RWPE1 (cell line): Measurements from ENCODE around the gene ZNF317.
A peak's percentile ranks its signal among the peaks of the same experiment; 100 is the strongest.

ENCODE experiments used
- CTCF ChIA-PET: fragments of 350-600 bp; sonication (Branson Sonifier 250); formaldehyde crosslinking; extraction: SDS; loops from one replicate; lab custom pipeline; 2021; lab: Yijun Ruan, JAX
- POLR2A ChIA-PET: fragments of 400-600 bp; formaldehyde crosslinking; extraction: SDS; loops from one replicate; lab custom pipeline; 2020; ENCODE audit warnings: antibody characterized with exemption; ENCODE audit not compliant: low non-redundant PET; lab: Yijun Ruan, JAX
- DNase-seq: peaks from one replicate; pipeline ENCODE4 v3.0.0; 2012; ENCODE audit warnings: low spot score
- H3K27ac ChIP-seq: fragments of 450-650 bp; 2 replicates; pipeline ENCODE4 v1.5.1; 2017
- CTCF ChIP-seq: fragments of 450-650 bp; conservative IDR thresholded peaks from 2 replicates; pipeline ENCODE4 v1.5.1; 2017; ENCODE audit warnings: low read depth, mild to moderate bottlenecking

ZNF317 gene

DNA sequence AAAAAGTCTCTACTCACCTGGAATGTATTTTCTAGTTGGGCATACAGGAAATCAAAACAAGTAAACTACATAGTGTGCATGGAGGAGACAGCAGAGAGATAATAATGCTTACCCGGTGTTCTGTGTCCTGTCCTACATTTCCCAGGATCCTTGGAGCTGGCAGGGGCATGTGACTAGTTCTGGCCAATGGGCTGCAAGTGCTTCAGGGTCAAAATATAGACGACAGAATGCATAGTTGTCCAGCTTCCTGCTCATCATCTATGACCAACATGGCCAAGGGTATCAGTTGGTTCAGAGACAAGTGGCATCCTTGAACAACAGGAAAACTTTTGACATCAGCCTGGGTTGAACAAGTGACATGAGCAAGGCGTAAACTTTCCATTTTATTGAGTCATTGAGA is 8.5 kb downstream of the ZNF317 start:
- DNase-seq = no peak
- no peak overlapping the region for H3K27ac ChIP-seq
- no peak for TF ChIP-seq CTCF
- ChIA-PET CTCF (no interaction called here), POLR2A (no interaction called here)

- DNase-seq = peak; percentile 47
- ChIA-PET CTCF (no interaction called here), POLR2A (no interaction called here)
- no peak for TF ChIP-seq CTCF
- H3K27ac ChIP-seq = peak overlapping the region; percentile 37; the same call in 1 of the 2 replicates
Measured at GRCh38 chr19:9149997-9150396, 9.8 kb downstream of the ZNF317 start.

DNA sequence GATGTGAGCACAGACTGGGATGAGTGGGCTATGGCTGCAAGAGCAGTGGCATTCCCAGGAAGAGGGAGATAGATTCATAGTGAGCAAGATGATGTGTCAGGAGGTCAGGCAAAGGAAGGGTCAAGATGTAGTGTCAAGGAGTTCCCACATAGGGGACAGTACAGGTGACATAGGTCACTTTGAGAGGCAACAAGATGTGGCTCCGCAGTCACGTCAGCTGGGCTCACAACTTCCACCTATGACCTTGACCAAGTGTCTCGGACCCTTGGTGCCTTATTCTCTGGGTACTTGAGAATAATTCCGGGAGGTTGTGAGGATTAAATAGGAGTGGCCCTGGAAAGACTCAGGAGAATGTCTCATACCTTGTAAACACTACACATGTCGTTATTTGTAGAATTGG is 10.5 kb downstream of the ZNF317 start:
- 0 out of 2 replicates have a peak overlapping the region, but pooled peaks have one; percentile 37 for H3K27ac ChIP-seq
- ChIA-PET CTCF (no interaction called here), POLR2A (no interaction called here)
- no peak for TF ChIP-seq CTCF
- DNase-seq = no peak

GRCh38 chr19:9151367-9151766 is 11.2 kb downstream of the ZNF317 start:
- H3K27ac ChIP-seq = no peak overlapping the region
- no peak for TF ChIP-seq CTCF
- DNase-seq = no peak
- ChIA-PET CTCF (interaction anchor here (0.8 kb wide), 1 partner anchor 10 kb away, joined by 3 read pairs; no protein-coding TSS in a partner anchor), POLR2A (no interaction called here)

GRCh38 chr19:9155591-9155990 is 15.4 kb downstream of the ZNF317 start:
- no peak overlapping the region for H3K27ac ChIP-seq
- DNase-seq = no peak
- no peak for TF ChIP-seq CTCF
- ChIA-PET CTCF (no interaction called here), POLR2A (no interaction called here)

DNA sequence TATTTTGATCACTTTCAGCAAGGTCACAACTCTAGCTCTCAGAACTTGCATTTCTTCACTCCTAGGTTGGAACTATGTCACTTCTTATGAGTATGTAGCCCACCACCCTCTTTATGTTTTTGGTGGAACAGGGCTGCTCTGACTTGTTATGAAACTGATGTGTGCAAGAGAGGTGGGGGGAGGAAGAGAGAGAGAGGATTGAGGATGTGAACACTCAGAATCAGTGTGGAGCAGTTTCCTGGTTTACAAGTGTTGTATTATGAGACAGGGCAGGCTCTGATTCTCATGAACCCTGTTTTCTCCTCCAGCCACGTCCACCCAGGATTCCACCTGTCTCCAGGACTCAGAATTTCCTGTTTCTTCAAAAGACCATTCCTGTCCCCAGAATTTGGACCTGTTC is 16.1 kb downstream of the ZNF317 start:
- no peak overlapping the region for H3K27ac ChIP-seq
- POLR2A ChIA-PET = no interaction called here
- no peak for TF ChIP-seq CTCF
- no peak for DNase-seq
- CTCF ChIA-PET = no interaction called here

DNA sequence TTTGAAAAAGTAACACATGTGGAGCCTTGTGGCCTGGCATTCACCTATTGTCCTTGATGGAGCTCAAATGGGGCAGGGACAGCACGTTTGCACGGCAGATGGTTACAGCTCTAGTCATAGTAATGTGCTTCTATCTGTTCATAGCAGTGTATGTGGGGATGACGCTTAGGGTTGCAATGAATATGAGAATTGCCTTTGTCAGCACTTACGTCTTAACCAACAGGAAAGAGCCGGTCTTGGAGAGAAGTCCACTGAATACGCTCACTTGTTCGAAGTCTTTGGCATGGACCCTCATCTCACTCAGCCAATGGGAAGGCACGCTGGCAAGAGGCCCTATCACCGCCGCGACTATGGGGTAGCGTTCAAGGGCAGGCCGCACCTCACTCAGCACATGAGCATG is 19.7 kb downstream of the ZNF317 start:
- DNase-seq = no peak
- no peak overlapping the region for H3K27ac ChIP-seq
- no peak for TF ChIP-seq CTCF
- ChIA-PET POLR2A (no interaction called here), CTCF (no interaction called here)
